ENCODE results near the gene KIAA0040. TPM values are rescaled to one million over a fixed set of nuclear protein-coding genes. Genes with fewer than 3 reads are reported as not detected.

The KIAA0040 gene
- total RNA-seq, 1 experiment from 2014 or later: 24.9 TPM

DNA sequence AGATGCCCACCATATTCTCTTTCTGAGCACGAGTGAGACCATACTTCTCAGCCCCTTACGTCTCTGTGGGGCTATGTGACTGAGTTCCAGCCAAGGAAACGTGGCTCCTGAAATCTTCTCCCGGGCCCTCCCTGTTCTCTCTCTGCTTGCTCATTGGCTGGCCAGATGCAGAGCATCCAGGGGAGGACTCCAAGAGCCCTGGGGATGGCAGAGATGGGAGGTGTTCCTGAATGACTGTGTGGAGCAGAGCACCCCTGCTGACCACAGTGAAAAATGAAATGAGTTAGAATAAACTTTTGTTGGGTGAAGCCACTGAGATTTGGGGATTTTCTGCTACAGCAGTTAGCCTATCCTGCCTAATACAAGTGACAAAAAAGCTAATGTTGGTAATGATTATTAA lies 23.8 kb downstream of the KIAA0040 start:
- ChIA-PET POLR2A (no interaction called here), CTCF (interaction anchor here (0.7 kb wide), 1 partner anchor 96 kb away, joined by 3 read pairs; no protein-coding TSS in a partner anchor)
- no peak overlapping the region for H3K4me3 ChIP-seq (ENCODE audit: low read depth, low read length)
- no peaks in the 10 kb centered on the region for H3K9me3 Mint-ChIP-seq (ENCODE audit: unreplicated experiment)
- H3K27ac Mint-ChIP-seq (ENCODE audit: unreplicated experiment): no peak overlapping the region
- no peak for DNase-seq
- no peaks in the 10 kb centered on the region for H3K27me3 Mint-ChIP-seq (ENCODE audit: insufficient read depth, unreplicated experiment)
- BruUV-seq (replicated peaks): no TSS peak
- TF ChIP-seq, protein P1, sequence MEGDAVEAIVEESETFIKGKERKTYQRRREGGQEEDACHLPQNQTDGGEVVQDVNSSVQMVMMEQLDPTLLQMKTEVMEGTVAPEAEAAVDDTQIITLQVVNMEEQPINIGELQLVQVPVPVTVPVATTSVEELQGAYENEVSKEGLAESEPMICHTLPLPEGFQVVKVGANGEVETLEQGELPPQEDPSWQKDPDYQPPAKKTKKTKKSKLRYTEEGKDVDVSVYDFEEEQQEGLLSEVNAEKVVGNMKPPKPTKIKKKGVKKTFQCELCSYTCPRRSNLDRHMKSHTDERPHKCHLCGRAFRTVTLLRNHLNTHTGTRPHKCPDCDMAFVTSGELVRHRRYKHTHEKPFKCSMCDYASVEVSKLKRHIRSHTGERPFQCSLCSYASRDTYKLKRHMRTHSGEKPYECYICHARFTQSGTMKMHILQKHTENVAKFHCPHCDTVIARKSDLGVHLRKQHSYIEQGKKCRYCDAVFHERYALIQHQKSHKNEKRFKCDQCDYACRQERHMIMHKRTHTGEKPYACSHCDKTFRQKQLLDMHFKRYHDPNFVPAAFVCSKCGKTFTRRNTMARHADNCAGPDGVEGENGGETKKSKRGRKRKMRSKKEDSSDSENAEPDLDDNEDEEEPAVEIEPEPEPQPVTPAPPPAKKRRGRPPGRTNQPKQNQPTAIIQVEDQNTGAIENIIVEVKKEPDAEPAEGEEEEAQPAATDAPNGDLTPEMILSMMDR (IDR thresholded peaks at IDR 0.05; ENCODE audit: insufficient read depth in 1 of 2, low read depth in 1 of 2, low read length in 1 of 2, severe bottlenecking in 1 of 2, unreplicated experiment in 1 of 2): no peak
- no peaks in the 10 kb centered on the region for H3K4me1 ChIP-seq
- no peaks in the 10 kb centered on the region for H3K9me3 ChIP-seq
- no peaks in the 10 kb centered on the region for H3K36me3 ChIP-seq (ENCODE audit: control insufficient read depth, insufficient read depth, low read length)
- H3K4me1 Mint-ChIP-seq (ENCODE audit: low read depth, unreplicated experiment): peaks cover 14% of the 10 kb centered on the region
- peaks cover 14% of the 10 kb centered on the region for H3K36me3 Mint-ChIP-seq (ENCODE audit: insufficient read depth, unreplicated experiment)
- intact Hi-C loops (cut with micrococcal nuclease; ENCODE audit: unreplicated experiment): no loop called here
- H3K27me3 ChIP-seq (replicated peaks; ENCODE audit: control insufficient read depth, insufficient read depth, low read length): no peaks in the 10 kb centered on the region
- no peak overlapping the region for H3K4me3 Mint-ChIP-seq (ENCODE audit: unreplicated experiment)

DNA sequence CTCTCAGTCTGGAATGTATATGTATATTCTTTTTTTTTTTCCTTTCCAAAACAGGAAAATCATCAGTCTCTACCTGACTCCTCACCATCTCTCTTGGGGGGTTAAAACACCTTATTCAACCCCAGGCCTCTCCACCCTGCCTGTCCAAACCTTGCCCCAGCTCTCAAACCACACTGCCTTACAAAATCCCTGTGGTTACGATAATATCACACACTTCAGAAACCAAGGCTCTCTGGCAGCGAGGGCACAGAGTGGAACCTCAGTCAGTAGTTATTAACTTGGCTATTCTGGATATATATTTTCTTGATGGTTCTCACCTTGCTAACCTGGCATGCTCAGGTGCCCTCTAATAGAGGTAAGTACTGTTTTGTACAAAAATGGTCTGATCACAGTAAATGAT lies 24.7 kb downstream of the KIAA0040 start:
- BruUV-seq (replicated peaks): no TSS peak
- H3K36me3 ChIP-seq (ENCODE audit: control insufficient read depth, insufficient read depth, low read length): no peaks in the 10 kb centered on the region
- H3K27ac Mint-ChIP-seq (ENCODE audit: unreplicated experiment): no peak overlapping the region
- H3K4me1 Mint-ChIP-seq (ENCODE audit: low read depth, unreplicated experiment): peaks cover 14% of the 10 kb centered on the region
- no peaks in the 10 kb centered on the region for H3K27me3 Mint-ChIP-seq (ENCODE audit: insufficient read depth, unreplicated experiment)
- ChIA-PET CTCF (no interaction called here), POLR2A (no interaction called here)
- DNase-seq: no peak
- H3K4me1 ChIP-seq: no peaks in the 10 kb centered on the region
- H3K9me3 ChIP-seq: no peaks in the 10 kb centered on the region
- no peaks in the 10 kb centered on the region for H3K9me3 Mint-ChIP-seq (ENCODE audit: unreplicated experiment)
- H3K4me3 Mint-ChIP-seq (ENCODE audit: unreplicated experiment): no peak overlapping the region
- peaks cover 11% of the 10 kb centered on the region for H3K36me3 Mint-ChIP-seq (ENCODE audit: insufficient read depth, unreplicated experiment)
- H3K27me3 ChIP-seq (replicated peaks; ENCODE audit: control insufficient read depth, insufficient read depth, low read length): no peaks in the 10 kb centered on the region
- TF ChIP-seq, protein P1 (IDR thresholded peaks at IDR 0.05; ENCODE audit: insufficient read depth in 1 of 2, low read depth in 1 of 2, low read length in 1 of 2, severe bottlenecking in 1 of 2, unreplicated experiment in 1 of 2): no peak
- intact Hi-C loops (cut with micrococcal nuclease; ENCODE audit: unreplicated experiment): no loop called here
- H3K4me3 ChIP-seq (ENCODE audit: low read depth, low read length): no peak overlapping the region

DNA sequence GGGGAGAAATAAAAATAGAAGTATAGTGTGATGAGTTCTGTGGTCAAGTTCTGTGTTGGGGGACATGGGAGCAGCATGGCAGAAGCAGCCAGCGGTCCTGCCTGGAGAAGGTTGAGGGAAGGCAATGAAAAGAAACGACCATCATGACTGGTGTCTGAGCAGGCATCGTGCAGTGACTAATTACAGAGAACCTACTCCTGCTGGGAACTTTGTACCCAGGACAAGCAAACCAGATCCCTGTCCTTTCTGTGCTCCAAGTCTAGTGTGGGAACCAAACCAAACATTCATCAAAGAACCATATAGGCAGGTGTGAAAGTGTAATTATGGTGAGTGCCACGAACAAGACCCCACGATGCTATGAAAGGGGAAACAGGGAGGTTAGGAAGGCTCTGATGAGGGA lies 25.8 kb downstream of the KIAA0040 start:
- H3K4me3 ChIP-seq (ENCODE audit: low read depth, low read length): no peak overlapping the region
- H3K9me3 ChIP-seq: no peaks in the 10 kb centered on the region
- H3K4me1 ChIP-seq: no peaks in the 10 kb centered on the region
- Mint-ChIP-seq H3K4me3 (ENCODE audit: unreplicated experiment) (no peak overlapping the region), H3K27me3 (ENCODE audit: insufficient read depth, unreplicated experiment) (no peaks in the 10 kb centered on the region), H3K9me3 (ENCODE audit: unreplicated experiment) (no peaks in the 10 kb centered on the region), H3K36me3 (ENCODE audit: insufficient read depth, unreplicated experiment) (peaks cover 11% of the 10 kb centered on the region), H3K4me1 (ENCODE audit: low read depth, unreplicated experiment) (peaks cover 14% of the 10 kb centered on the region), H3K27ac (ENCODE audit: unreplicated experiment) (no peak overlapping the region)
- BruUV-seq (replicated peaks): no TSS peak
- TF ChIP-seq, protein P1 (IDR thresholded peaks at IDR 0.05; ENCODE audit: insufficient read depth in 1 of 2, low read depth in 1 of 2, low read length in 1 of 2, severe bottlenecking in 1 of 2, unreplicated experiment in 1 of 2): no peak
- DNase-seq: no peak
- no peaks in the 10 kb centered on the region; the same call in 1 of the 2 replicates for H3K36me3 ChIP-seq (ENCODE audit: control insufficient read depth, insufficient read depth, low read length)
- intact Hi-C loops (cut with micrococcal nuclease; ENCODE audit: unreplicated experiment): no loop called here
- no peaks in the 10 kb centered on the region for H3K27me3 ChIP-seq (replicated peaks; ENCODE audit: control insufficient read depth, insufficient read depth, low read length)
- CTCF ChIA-PET: no interaction called here
- POLR2A ChIA-PET: no interaction called here

All from Caco-2 (cell line).